ENCODE measurements around the gene MPP3.
"Not testable (repeated sequence)": the region's sequence is repeated elsewhere in the genome, so short reads cannot be mapped to it uniquely, and the experiment has no call there.

MPP3 gene

GRCh38 chr17:43809121-43809520 lies 23.8 kb downstream of the MPP3 start:
- no peak for DNase-seq (ENCODE audit: low read depth in 2 of 2, low spot score in 1 of 2)

DNA sequence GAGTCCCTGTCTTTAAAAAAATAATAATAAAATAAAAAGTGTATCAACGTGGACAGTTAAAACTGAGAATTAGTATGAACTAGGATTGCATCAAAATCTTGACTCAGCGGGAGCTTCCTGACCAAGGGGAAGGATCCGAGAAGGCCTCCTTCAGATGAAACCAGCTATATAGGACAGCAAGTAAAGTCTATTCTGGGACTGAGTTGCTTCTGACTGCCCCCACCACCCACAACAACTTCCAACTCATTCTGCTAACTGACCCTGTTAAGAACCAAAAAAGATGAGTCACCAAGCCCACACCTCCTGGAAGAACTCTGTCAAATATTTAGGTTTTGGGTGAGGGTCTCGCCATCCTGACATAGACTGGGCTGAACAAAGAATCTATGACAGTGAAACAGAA lies 24.9 kb downstream of the MPP3 start:
- no peak for DNase-seq (ENCODE audit: low read depth in 2 of 2, low spot score in 1 of 2)

- no peak for DNase-seq (ENCODE audit: low read depth in 2 of 2, low spot score in 1 of 2)
Observed at GRCh38 chr17:43805117-43805516, 27.8 kb downstream of the MPP3 start.

GRCh38 chr17:43803758-43804157 lies 29.2 kb downstream of the MPP3 start:
- no peak for DNase-seq (ENCODE audit: low read depth in 2 of 2, low spot score in 1 of 2)

- DNase-seq (ENCODE audit: low read depth in 2 of 2, low spot score in 1 of 2): no peak
Observed at GRCh38 chr17:43801844-43802243, 31.1 kb downstream of the MPP3 start.

GRCh38 chr17:43800736-43801135 lies 32.2 kb downstream of the MPP3 start:
- DNase-seq (ENCODE audit: low read depth in 2 of 2, low spot score in 1 of 2): no peak

- DNase-seq (ENCODE audit: low read depth in 2 of 2, low spot score in 1 of 2): no peak
Observed at GRCh38 chr17:43799047-43799446, 33.9 kb downstream of the MPP3 start.

DNA sequence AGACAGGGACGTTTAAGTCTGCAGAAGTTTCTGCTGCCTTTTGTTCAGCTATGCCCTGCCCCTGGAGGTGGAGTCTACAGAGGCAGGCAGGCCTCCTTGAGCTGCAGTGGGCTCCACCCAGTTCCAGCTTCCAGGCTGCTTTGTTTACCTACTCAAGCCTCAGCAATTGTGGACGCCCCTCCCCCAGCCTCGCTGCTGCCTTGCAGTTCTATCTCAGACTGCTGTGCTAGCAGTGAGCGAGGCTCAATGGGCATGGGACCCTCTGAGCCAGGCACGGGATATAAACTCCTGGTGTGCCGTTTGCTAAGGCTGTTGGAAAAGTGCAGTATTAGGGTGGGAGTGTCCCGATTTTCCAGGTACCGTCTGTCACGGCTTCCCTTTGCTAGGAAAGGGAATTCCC lies 34.9 kb downstream of the MPP3 start:
- not testable (repeated sequence) for DNase-seq (ENCODE audit: low read depth in 2 of 2, low spot score in 1 of 2)

GRCh38 chr17:43792668-43793067 lies 40.3 kb downstream of the MPP3 start:
- DNase-seq (ENCODE audit: low read depth in 2 of 2, low spot score in 1 of 2): not testable (repeated sequence)

DNA sequence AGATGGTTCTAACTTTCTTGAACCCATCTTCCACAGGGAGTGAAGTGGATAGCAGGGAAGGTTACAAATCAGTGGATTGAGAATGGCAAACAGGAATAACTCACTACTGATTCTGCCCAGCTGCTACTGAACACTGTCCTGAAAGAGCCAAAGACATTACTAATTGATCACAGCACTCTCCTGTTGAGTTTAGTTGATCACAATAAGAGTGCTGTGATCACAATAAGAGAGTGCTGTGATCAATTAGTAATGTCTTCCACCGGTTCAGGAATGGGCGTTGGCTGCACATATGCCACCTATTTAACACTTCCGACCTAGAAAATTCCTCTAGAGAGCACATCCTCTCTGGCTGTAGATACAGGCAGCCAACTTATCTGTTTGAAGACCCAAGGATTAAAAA lies 41.4 kb downstream of the MPP3 start:
- no peak for DNase-seq (ENCODE audit: low read depth in 2 of 2, low spot score in 1 of 2)

- DNase-seq (ENCODE audit: low read depth in 2 of 2, low spot score in 1 of 2): no peak
Observed at GRCh38 chr17:43790311-43790940, 42.5 kb downstream of the MPP3 start.

DNA sequence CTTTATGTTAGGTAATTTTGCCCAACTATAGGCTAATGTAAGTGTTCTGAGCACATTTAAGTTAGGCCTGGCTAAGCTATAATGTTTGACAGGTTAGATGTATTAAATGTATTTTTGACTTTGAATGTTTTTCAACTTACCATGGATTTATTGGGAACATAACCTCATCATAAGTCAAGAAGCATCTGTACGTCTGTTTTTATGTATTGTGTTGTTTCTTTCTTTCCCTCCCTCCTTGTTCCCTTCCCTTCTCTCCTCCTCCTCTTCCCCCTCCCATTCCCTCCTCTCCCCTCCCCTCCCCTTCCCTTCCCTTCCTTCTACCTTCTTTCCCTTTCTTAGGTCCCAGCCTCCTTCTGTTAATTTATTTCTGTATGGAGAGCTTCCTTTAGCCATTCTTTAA lies 43.5 kb downstream of the MPP3 start:
- no peak for DNase-seq (ENCODE audit: low read depth in 2 of 2, low spot score in 1 of 2)

DNA sequence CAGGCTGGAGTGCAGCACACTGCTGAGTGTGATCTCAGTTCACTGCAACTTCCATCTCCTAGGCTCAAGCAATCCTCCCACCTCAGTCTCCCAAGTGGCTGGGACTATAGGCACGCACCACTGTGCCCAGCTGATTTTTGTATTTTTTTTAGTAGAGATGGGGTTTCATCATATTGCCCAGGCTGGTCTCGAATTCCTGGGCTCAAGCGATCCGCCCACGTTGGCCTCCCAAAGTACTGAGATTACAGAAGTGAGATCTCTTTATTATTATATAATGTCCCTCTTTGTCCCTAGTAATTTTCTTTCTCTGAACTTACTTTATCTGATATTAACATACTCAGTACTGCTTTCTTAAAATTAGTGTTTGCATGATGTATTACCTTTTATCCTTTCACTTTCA lies 44.4 kb downstream of the MPP3 start:
- no peak for DNase-seq (ENCODE audit: low read depth in 2 of 2, low spot score in 1 of 2)

DNA sequence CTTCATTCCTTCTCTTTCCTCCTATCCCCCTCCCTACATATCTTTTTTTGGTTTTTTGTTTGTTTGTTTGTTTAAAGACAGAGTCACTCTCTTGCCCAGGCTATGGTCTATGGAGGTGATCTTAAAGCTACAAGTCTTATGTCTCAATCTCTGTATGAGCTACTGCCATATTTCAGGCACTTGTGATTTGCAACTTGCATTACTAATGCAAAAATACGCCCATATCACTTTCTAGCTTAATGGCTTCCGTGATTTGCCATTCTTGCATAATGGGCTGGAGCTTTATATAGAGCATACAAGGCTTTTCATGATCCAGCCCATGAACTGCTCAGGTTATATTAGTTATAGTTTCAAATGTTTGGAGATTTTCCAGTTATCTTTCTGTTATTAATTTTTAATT lies 45.2 kb downstream of the MPP3 start:
- DNase-seq (ENCODE audit: low read depth in 2 of 2, low spot score in 1 of 2): no peak

DNA sequence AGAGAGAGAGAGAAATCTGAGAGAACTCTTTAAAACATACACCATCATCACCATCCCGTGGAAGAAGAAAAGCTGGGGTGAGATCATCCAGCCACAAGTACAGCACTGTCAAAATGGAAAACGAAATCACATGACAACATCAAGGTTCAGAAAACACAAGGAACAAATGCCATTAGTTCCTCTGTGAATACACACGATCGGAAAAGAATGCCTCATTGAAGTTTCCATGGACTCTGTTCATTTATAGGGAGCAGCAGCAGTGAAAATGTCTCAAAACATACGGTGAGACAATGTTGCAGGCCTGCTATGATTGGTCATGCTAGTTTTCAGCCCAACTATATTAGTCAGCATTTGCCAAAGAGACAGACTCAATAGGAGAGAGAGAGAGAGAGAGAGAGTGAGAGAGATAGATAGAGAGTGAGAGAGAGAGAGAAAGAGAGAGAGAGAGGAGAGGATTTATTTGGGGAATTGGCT lies 48.3 kb downstream of the MPP3 start:
- DNase-seq (ENCODE audit: low read depth in 2 of 2, low spot score in 1 of 2): no peak

- no peak for DNase-seq (ENCODE audit: low read depth in 2 of 2, low spot score in 1 of 2)
Observed at GRCh38 chr17:43784068-43784467, 48.9 kb downstream of the MPP3 start.

DNA sequence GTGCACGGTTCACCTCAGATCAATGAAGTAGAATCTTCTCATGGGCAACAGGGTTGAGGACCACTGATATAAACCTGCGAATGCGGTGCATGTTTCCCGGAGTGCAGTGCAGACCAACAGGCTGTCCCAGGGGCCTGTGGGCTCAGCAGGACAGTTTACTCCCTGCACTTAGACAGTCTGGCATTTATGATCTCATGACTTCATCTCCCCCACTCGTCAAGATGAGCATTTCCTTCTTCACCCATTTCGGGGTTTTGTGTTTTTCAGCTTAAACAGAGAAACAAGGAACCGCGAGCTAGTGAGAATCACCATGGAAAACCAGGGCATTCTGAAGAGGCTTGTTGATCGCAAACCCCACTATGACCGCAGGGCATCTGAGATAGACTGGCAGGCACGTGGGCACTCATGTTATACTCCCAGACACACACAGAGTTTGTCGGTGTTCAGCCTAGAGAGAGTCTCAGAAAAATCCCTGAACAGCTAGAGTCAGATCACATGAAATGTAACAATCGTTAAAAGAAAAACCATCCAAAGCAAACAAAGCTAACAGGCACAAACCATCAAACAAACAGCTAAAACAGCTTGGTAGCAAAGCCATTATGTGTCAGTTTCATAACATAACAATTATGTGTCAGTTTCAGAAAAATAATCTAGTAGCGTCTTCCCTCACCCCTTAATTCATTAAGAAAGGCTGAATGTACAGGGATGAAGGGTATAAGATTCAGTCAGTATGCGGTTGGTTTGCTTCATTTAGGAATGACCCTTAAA lies 49.8 kb downstream of the MPP3 start:
- no peak for DNase-seq (ENCODE audit: low read depth in 2 of 2, low spot score in 1 of 2)

DNA sequence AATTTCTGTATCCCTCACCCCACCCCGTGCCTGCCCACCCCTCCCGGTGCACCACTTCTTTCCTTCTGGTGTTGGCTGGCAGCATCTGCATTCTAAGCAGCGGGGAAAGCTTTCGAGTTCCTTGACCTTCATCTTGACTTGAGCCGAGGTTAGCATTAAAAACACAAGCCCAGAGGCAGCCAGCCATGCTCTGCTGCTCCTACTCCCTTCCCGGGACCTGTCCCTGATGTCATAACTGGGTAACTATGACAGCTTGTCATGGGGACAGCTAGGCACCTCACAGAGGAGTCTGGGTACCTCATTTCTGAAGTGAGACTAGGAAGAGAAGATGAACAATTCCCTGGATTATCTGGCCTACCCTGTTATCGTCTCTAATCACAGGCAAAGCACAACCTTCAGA lies 52.8 kb downstream of the MPP3 start, which contains the start of gene CFAP97D1:
TSS of gene CFAP97D1 (plus strand) at position 301 of the 400 bp plus-strand sequence. CDS start at position 329, 28 bp downstream.
- DNase-seq (ENCODE audit: low read depth in 2 of 2, low spot score in 1 of 2): no peak

DNA sequence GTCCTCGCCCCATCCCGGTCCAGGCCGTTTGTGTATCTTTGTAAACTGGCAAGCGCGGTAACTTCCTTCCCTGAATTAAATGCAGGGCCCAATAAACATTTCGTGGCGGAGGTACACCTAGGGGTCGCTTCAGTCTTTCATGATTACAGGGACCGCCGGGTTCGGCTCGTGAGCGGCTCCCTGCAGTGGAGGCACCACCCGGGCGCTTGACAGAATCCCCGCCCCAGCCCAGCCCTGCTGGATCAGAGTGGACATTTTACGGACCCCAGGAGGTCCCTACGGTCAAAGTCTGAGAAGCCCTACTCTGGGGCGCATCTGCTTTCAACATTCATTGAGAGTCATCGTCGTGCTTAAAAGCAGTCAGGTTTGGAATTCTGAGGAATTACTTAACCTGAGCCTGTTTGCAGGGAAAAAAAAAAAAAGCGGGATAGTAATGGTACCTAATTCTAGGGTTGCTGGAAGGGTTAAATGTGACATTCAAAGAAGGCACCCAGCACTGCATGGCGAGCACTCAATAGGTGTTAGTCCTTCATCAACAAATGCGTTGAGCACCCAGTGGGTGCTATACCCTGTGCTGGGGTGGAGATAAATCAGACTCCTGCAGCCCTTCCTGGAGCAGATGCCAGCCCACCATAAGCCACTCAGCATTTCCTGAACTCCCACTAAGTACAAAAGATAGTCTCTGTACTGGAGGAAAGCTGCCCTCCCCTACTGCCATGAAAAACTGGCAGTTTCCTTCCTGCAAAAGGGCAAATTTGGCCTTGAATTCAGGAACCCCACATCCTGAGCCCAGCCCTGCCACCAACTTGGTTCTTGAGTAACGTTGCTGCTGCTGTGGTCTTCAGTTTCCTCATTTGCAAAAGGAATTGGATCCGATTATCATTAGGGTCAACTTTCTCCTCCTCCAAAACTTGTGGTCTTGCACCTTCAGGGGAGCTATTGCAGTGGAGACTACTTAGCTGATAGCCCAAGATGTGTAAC lies 53.5 kb downstream of the MPP3 start:
- no peak for DNase-seq (ENCODE audit: low read depth in 2 of 2, low spot score in 1 of 2)

DNA sequence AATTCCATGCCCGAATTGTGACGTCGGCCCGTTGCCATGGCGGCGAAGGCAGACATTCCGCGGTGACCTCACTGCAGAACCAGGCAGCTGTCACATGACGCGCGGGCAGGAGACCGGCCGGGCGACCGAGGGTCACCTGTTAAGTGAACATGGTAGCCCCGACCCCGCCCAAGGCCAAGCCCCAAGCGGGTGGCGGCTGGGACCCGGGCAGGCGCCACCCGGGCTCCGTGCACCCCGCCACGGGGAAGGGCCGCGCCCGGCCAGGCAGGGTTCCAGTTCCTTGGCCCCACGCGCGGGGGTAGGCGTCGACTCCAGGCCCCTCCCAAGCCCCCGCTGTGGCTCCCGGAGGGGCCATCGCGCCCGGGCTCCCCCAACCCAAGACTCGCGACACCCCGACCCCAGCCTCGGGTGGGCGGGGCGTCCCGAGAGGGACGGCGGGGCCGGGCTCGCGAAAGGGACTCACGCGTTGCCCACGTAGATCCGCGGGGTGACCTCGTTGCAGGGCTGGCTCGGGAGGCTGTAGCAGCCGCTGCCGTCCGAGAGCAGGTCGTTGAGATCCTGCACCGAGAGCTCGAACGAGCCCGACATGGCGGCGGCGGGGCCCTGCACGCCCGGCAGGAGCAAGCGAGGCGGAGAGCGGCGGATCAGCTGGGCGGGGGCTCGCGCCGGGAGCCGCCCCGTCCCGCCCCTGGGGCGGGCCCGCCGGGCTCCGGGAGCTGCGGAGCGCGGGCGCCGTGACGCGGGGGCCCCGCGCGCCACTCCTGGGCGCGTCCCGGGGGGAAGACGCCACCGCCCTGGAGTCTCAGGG lies 54.4 kb downstream of the MPP3 start, which contains the start of gene DUSP3:
TSS of gene DUSP3 (minus strand) at position 641 of the 808 bp plus-strand sequence. CDS start at position 588, 53 bp downstream.
- DNase-seq (ENCODE audit: low read depth in 2 of 2, low spot score in 1 of 2): peak; percentile 32 to 38
